OCI-LY7 (cell line): ENCODE results near the gene HSPA12A. TPM values are rescaled to one million over a fixed set of nuclear protein-coding genes. Genes with fewer than 3 reads are reported as not detected.

ENCODE experiments used
- BruUV-seq: library from RNA; stranded (reverse); fragments of 400-500 nt; replicated peaks from 2 replicates; lab custom pipeline; 2021; lab: Mats Ljungman, UMichigan
- CTCF ChIA-PET: fragments of 300-600 bp; sonication (Branson Sonifier 250); formaldehyde crosslinking; loops from one replicate; lab custom pipeline; 2022; ENCODE audit warnings: antibody characterized with exemption; ENCODE audit not compliant: unreplicated experiment; lab: Charles Lee
- POLR2A ChIA-PET: fragments of 300-600 bp; sonication (Branson Sonifier 250); formaldehyde crosslinking; loops from one replicate; lab custom pipeline; 2022; ENCODE audit warnings: antibody characterized with exemption; lab: Charles Lee
- DNase-seq: peaks from one replicate; pipeline ENCODE4 v3.0.0-alpha.2; 2015; ENCODE audit warnings: low spot score
- H2AFZ ChIP-seq: fragments of 200-600 bp; sonication (generic), shearing (Covaris generic); 2 replicates; pipeline ENCODE4 v1.6.1; 2014; ENCODE audit warnings: mild to moderate bottlenecking, antibody characterized with exemption, low read length, moderate library complexity
- H3K27ac ChIP-seq: fragments of 200-600 bp; sonication (generic); 2 replicates; pipeline ENCODE4 v1.5.1; 2014; ENCODE audit warnings: mixed run types, low read depth, mild to moderate bottlenecking, moderate library complexity, low read length, inconsistent platforms; ENCODE audit not compliant: poor library complexity, severe bottlenecking
- H3K36me3 ChIP-seq: fragments of 200-600 bp; sonication (generic); 2 replicates; pipeline ENCODE4 v1.6.1; 2014; ENCODE audit warnings: mild to moderate bottlenecking, antibody characterized with exemption, low read length, moderate library complexity, mixed read lengths; ENCODE audit not compliant: insufficient read depth
- H3K4me1 ChIP-seq: fragments of 200-600 bp; sonication (generic); 2 replicates; pipeline ENCODE4 v1.5.1; 2014; ENCODE audit warnings: mild to moderate bottlenecking, low read length; ENCODE audit not compliant: insufficient read depth, poor library complexity, severe bottlenecking
- H3K4me2 ChIP-seq: fragments of 200-600 bp; sonication (generic); 2 replicates; pipeline ENCODE4 v1.6.1; 2014; ENCODE audit warnings: mild to moderate bottlenecking, low read length
- H3K4me3 ChIP-seq: fragments of 200-600 bp; sonication (generic); 2 replicates; pipeline ENCODE4 v1.5.1; 2014; ENCODE audit warnings: mild to moderate bottlenecking, low read depth, low read length; ENCODE audit not compliant: poor library complexity, severe bottlenecking
- H3K79me2 ChIP-seq: fragments of 200-600 bp; sonication (generic); 2 replicates; pipeline ENCODE4 v1.6.1; 2016; ENCODE audit warnings: low read depth, mild to moderate bottlenecking, low read length, moderate library complexity, mixed read lengths; ENCODE audit not compliant: insufficient read depth
- H3K9me2 ChIP-seq: fragments of 200-600 bp; sonication (generic); 2 replicates; pipeline ENCODE4 v1.6.1; 2016; ENCODE audit warnings: mild to moderate bottlenecking, low read length, mixed read lengths; ENCODE audit not compliant: insufficient read depth
- H3K9me3 ChIP-seq: fragments of 200-600 bp; sonication (generic); 2 replicates; pipeline ENCODE4 v1.6.1; 2014; ENCODE audit warnings: mild to moderate bottlenecking, mixed run types, low read length, mixed read lengths
- H4K20me1 ChIP-seq: fragments of 200-600 bp; sonication (generic); 2 replicates; pipeline ENCODE4 v1.6.1; 2014; ENCODE audit warnings: mild to moderate bottlenecking, antibody characterized with exemption, low read length, moderate library complexity, mixed read lengths; ENCODE audit not compliant: insufficient read depth
- CTCF ChIP-seq: fragments of 200-600 bp; sonication (generic); conservative IDR thresholded peaks from 2 replicates; pipeline ENCODE4 v1.5.1; 2014; ENCODE audit warnings: mild to moderate bottlenecking, antibody characterized with exemption, low read length, moderate library complexity, mixed read lengths
- EZH2phosphoT487 ChIP-seq: fragments of 200-600 bp; sonication (generic); IDR thresholded peaks from 2 replicates; pipeline ENCODE4 v1.6.1; 2018; ENCODE audit warnings: low read depth, borderline replicate concordance, mild to moderate bottlenecking, mixed run types, antibody characterized with exemption, low read length, moderate library complexity, mixed read lengths
- intact Hi-C: fragments of 100-400 bp; cut with micrococcal nuclease; formaldehyde crosslinking; loops from one replicate; pipeline ENCODE4 v1.10.0; 2022; ENCODE audit not compliant: unreplicated experiment
- total RNA-seq, 2 experiments: library from RNA; depleted of rRNA in 1 of 2; stranded (reverse); fragments of >200 nt in 1 of 2; shearing (Covaris generic) in 1 of 2; gene quantifications; 2 replicates each; pipeline ENCODE4 v1.2.3, GENCODE V29; 2014 to 2022

Gene HSPA12A
- total RNA-seq, 2 experiments from 2014 or later: 3.7 TPM; not detected in 1

- no peaks in the 10 kb centered on the region for H3K9me3 ChIP-seq
- H3K36me3 ChIP-seq: no peaks in the 10 kb centered on the region
- no peak for DNase-seq
- ChIA-PET CTCF (no interaction called here), POLR2A (interaction anchor here (0.7 kb wide), 2 partner anchors 181 to 754 kb away, joined by 3 read pairs; no protein-coding TSS in a partner anchor)
- H3K4me1 ChIP-seq: no peaks in the 10 kb centered on the region
- no peak overlapping the region for H3K4me2 ChIP-seq
- no peak overlapping the region for H2AFZ ChIP-seq
- H3K27ac ChIP-seq: no peak overlapping the region
- intact Hi-C loops: no loop called here
- no TSS peak for BruUV-seq
- H3K4me3 ChIP-seq: no peak overlapping the region
- no peak for TF ChIP-seq EZH2phosphoT487
- TF ChIP-seq CTCF: no peak
- H3K9me2 ChIP-seq: no peaks in the 10 kb centered on the region
- no peaks in the 10 kb centered on the region for H4K20me1 ChIP-seq
- no peaks in the 10 kb centered on the region for H3K79me2 ChIP-seq
Observed at GRCh38 chr10:116720241-116720643, 22.1 kb downstream of the HSPA12A start.

GRCh38 chr10:116719804-116720203 is 22.6 kb downstream of the HSPA12A start:
- no peak for TF ChIP-seq CTCF
- TF ChIP-seq EZH2phosphoT487: no peak
- Histone ChIP-seq H4K20me1 (no peaks in the 10 kb centered on the region), H3K79me2 (no peaks in the 10 kb centered on the region), H3K9me3 (no peaks in the 10 kb centered on the region), H3K4me3 (no peak overlapping the region), H3K4me1 (no peaks in the 10 kb centered on the region), H3K27ac (no peak overlapping the region), H2AFZ (no peak overlapping the region), H3K9me2 (no peaks in the 10 kb centered on the region), H3K4me2 (no peak overlapping the region), H3K36me3 (no peaks in the 10 kb centered on the region)
- no TSS peak for BruUV-seq
- intact Hi-C loops: no loop called here
- DNase-seq: no peak
- POLR2A ChIA-PET: interaction anchor here (0.7 kb wide), 2 partner anchors 180 to 753 kb away, joined by 3 read pairs; no protein-coding TSS in a partner anchor
- CTCF ChIA-PET: no interaction called here

GRCh38 chr10:116718058-116718457 is 24.3 kb downstream of the HSPA12A start:
- BruUV-seq: no TSS peak
- H3K4me3 ChIP-seq: no peak overlapping the region
- no peaks in the 10 kb centered on the region for H3K36me3 ChIP-seq
- no peak overlapping the region for H2AFZ ChIP-seq
- no peaks in the 10 kb centered on the region for H3K9me3 ChIP-seq
- intact Hi-C loops: no loop called here
- DNase-seq: no peak
- H3K4me1 ChIP-seq: no peaks in the 10 kb centered on the region
- H3K79me2 ChIP-seq: no peaks in the 10 kb centered on the region
- ChIA-PET POLR2A (no interaction called here), CTCF (interaction anchor here (0.6 kb wide), 1 partner anchor 96 kb away, joined by 3 read pairs; no protein-coding TSS in a partner anchor)
- H3K4me2 ChIP-seq: no peak overlapping the region
- H4K20me1 ChIP-seq: no peaks in the 10 kb centered on the region
- no peaks in the 10 kb centered on the region for H3K9me2 ChIP-seq
- H3K27ac ChIP-seq: no peak overlapping the region
- no peak for TF ChIP-seq CTCF
